A172 (cell line): ENCODE results near the gene CRYBG2. TPM values are rescaled to one million over a fixed set of nuclear protein-coding genes. Genes with fewer than 3 reads are reported as not detected.
"Not testable (repeated sequence)": the region's sequence is repeated elsewhere in the genome, so short reads cannot be mapped to it uniquely, and the experiment has no call there.

ENCODE experiments used
- DNase-seq: peaks from one replicate; pipeline ENCODE4 v3.0.0-alpha.2; 2015; ENCODE audit warnings: low spot score
- total RNA-seq: library from RNA; depleted of rRNA; stranded (reverse); fragments of >200 nt; shearing (Covaris generic); gene quantifications from 2 replicates; pipeline ENCODE4 v1.2.3, GENCODE V29; 2014; rRNA removed

Gene CRYBG2, protein sequence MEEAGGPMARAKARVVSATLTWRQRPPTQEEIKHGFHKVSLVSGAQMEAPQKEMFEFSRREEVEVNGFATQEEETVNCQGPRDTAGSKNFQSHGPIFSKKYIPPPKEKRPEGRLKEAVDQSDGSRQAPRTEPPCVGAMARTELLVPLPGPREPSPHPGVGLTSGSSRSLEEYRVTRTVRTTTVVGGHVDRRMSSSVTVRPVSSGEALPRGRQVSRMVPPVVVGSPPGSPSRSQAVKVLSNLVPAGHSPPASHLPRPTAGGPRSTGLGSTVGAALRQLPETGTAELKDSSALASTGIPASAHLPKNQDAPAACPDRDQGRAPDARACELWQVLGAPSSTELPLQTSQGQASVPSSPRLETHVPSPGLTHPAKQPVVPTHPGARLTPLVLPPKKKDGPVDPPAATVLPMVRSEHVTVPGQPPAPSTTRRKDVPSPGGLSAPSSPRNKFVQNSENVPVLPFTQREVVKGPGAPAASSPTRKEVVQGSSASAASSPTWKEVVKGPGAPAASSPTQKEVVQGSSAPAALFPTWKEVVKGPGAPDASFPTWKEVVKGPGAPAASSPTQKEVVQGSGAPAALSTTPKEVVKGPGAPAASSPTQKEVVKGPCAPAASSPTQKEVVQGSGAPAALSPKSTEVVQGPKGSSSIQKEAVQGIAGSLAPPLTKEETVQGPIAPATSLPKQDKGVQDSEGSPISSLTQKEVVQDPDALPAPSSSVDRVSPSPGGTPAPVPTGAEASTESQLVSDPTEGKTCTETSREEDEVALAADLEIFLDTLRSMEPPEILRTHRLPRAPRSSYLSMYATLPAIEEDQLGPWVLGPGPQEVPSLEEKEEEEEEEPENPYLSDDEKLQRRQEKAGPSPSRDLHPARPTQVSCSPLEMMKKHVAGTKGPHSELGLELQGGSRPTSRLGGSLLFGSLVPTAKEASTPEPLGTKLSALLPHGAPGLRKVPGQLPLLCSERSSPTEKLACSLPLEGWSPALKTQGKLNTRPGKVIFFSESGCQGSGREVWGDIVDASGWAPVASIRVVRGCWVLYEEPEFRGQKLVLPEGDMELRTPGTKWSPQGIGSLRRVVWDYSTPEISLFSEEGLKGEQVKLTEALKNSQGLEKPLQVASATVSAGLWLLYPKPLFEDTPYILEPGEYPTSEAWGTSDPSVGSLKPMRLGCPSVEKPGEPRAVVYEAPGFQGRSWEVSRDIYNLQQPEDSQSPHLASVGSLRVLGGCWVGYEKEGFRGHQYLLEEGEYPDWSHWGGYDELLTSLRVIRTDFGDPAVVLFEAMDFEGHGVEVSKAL (N-terminal part only)
- 0.02 and 0.17 TPM in 2 replicates for total RNA-seq

DNA sequence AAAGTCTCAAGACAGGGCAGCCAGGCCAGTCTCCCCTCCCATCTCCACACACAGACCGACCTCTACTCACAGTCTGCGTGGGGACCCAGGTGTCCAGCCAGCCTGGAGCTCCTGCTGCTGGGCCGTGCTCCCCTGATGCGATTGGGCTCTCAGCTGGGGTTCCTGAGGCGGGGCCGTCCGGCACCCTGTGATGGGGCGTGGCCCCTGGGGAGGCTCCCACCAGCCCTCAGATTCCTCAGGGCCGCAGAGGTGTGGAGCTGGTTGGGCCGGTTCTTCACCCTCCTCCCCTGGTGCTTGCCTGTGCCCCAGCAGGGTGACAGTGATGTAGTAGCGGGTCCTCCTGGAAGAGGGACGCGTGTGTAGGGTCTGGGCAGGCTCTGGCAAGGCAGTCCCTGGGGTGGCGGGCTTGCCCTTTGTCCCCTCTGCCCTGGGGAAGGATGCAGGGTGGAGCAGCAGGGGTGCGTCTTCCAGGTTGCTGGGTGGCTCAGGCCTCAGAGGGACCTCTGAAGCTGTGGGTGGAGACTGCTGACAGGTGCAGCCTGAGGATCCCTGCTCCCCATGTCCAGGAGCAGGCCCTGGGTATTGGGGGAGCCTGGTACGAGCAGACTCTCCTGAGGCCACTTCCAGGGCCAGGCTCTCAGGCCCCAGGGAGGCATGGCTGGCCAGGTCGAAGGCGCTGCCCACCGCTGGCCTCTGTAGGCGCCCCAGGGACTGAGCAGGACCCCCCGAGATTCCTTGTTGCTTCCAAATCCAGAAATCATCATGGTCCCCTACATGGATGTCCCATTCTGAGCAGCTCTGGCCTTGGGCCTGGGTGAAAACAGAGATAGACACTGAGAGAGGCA lies at the start of gene CRYBG2:
TSS of gene CRYBG2 (minus strand) at position 155 of the 845 bp plus-strand sequence. CDS start 7,473 bp downstream, outside the sequence.
- DNase-seq, result no peak

DNA sequence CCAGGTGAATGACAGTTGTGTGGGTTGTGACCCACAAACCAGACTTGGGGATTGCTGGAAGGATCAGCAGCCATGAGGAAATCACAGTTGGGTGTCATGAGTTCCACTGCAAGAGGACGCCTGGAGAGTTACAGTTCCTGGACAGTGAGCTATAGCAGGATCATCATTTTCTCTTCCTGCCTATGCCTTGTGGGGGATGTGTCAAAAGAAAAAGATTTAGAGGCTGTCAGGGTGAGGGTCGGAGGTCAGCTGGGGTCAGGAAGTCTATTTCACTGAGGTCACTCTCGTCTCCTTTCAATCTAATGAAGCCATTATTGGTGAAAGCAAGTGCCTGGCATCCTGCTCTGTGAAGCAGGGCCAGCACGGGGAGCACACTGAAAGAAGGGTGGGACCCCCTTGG lies 49.7 kb upstream of the CRYBG2 start:
- DNase-seq, result no peak

DNA sequence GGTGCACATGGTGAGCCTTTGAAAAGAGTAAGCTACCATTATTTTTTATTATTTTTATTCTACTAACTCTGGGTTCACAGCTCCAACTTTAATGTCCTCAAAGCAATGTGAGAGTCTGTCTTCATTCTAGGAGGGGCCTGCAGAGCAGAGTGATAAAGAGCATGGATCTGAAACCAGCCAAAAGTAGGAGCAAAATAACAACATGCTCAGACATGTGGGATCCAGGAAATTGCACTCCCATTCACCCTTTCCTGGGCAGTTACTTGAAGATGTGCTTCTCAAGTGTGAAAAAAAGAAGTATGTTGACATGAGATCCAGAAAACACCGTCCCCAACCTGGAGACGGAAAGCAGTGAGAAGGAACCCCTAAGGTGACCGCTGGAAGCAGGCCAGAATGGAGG lies 48.0 kb upstream of the CRYBG2 start:
- no peak for DNase-seq

DNA sequence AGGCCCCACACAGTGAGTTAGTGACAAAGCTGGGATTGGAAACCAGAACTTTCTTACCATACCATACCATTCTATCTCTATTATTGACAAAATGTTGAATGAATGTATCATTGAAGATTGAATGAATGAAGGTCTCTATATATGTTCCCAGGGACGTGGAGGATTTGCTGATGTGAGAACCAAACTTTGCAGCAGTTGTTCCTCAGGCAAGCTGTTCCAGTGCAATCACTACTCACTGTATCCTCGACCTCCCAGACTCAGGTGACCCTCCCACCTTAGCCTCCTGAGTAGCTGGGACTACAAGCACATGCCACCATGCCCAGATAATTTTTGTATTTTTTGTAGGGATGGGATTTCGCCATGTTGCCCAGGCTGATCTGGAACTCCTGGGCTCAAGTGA lies 45.1 kb upstream of the CRYBG2 start:
- DNase-seq, result no peak

DNA sequence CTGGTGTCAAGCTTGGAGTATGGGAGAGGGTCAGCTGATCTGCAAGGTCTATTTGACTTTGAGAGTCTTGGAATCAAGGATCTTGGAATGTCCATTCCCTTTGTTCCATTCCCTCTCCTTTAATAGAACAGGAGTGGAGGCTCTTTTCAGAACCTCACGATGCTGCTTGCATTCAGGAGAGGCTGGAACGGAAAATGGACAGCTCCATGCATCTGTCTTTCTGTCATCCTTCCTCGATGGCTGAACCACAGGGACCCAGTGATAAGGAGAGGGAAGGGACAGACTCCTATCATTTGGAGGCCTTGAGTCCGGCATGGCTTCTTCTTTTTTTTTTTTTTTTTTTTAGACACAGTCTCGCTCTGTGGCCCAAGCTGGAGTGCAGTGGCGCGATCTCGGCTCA lies 41.8 kb upstream of the CRYBG2 start:
- DNase-seq, result no peak

DNA sequence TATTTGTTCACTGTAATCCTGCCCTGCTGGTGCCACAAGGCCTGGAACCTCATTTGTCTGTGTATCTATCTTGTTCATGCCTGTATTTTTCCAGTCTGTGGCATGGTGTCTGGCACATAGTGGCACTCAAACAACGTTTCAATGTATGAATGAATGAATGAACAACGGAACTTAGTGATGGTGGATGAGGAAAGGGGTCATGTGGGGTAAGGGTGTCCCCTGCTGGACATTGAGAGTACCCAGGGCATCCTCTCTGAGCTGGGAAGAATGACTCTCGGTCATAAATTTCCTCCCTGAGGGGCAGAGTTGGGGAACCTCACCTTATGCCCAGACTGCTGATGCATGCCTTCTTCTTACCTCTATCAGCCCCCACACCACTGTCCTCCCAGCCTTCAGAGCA lies 37.5 kb upstream of the CRYBG2 start:
- DNase-seq, result peak; percentile 44

DNA sequence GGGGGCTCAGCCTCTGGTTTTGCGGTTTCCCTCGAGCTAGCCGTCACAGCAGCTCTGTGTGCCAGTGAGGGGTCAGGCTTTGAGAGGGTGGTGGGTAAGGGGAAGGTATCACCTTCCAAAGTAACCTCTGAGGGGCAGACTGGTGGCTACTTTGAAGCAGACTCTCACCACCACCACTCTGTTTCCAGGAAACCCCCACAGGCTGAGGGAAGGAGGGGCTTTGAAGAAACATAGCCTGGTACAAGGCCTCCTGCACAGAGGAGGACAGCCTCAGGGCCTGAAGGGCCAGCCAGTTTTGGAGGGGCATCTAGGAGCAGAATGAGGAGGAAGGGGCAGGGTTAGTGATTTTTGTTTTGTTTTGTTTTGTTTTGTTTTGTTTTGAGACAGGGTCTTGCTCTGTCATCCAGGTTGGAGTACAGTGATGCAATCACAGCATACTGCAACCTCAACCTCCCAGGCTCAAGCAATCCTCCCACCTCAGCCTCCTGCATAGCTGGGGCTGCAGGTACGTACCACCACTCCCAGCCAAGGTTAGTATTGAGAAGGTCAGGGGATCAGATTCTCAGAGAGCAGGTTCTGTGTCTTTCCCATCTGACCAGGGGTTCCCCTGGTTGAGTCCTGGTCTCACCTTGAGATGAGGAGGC lies 35.8 kb upstream of the CRYBG2 start:
- no peak for DNase-seq

DNA sequence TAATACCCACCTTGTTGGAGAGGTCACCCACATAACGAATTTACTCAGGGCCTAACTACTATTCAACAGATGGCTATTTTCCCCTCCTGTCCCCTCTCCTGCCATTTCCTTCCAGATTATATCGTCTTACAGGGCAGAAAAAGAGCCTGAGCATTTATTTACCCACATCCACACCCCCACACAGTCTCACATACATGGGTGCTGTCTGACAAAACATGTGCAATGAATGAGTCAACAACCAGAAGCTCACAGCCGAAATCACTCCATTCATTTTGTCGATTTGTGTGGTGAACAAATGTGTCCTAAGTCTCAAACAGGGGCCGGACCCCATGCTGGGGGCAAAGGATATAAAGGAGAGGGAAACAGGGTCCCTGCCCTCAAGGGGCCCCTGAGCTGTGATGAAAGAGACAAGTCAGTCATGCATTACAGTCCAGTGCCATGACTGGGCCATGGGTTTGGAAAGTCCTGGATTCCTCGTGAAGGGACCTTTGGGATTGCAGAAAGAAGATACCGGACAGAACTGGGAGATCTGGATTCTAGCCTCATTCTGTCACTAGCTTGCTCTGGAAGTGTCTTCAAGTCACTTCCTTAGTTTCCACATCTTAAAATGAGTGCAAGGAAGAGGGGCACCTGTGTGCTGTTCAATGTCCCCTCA lies 35.0 kb upstream of the CRYBG2 start:
- DNase-seq, result no peak

DNA sequence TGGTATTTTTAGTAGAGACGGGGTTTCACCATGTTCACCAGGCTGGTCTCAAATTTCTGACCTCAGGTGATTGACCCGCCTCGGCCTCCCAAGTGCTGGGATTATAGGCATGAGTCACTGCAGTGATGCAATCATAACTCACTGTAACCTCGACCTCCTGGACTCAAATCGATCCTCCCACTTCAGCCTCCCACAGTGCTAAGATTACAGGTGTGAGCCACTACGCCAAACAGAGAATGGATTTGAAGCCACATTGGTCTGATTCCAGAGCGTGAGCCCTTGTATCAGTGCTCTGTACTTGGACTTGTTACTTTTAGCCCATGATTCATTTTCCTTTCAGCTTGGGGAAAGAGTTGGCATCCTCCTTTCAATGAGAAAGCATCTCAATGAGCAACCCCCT lies 33.5 kb upstream of the CRYBG2 start:
- DNase-seq, result peak; percentile 78

DNA sequence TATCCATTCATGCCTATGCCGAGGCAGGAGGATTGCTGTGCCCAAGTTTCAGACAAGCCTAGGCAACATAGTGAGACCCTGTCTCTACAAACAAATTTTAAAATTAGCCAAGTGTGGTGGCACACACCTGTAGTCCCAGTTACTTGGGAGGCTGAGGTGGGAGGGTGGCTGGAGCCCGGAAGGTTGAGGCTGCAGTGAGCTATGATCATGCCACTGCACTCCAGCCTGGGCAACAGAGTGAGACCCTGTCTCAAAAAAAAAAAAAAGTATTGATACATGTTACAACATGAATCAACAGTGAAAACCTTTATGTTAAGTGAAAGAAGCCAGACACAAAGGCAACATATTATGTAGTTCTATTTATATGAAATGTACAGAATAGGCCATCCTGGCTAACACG lies 31.1 kb upstream of the CRYBG2 start:
- not testable (repeated sequence) for DNase-seq

DNA sequence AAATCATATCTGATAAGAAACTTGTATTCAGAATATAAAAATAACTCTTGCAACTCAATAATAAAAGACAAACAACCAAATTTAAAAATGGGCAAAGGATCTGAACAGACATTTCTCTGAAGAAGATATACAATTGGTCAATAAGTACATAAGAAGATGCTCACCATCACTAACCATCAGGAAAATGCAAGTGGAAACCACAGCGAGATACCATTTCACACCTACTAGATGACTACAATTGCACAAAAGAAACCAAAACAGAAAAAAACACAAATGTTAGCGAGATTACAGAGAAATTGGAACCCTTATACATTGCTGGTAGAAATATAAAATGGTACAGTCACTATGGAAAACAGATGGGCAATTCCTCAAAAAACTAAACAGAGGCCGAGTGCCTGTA lies 30.1 kb upstream of the CRYBG2 start:
- DNase-seq, result no peak

DNA sequence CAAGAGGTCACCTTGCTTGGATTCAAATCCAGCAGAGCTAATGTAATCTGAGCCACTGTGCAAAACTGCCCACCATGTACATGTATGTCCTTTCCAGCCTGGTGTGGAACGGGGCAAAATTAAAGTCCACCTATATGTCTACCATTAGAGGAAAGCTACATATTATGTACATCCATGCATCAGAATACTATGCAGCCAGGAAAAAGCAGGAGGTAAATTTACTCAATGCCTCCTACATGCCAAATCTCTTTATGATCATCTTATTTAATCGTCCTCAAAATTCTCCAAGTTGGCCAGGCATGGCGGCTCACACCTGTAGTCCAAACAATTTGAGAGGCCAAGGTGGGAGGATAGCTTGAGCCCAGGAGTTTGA lies 24.9 kb upstream of the CRYBG2 start:
- no peak for DNase-seq

DNA sequence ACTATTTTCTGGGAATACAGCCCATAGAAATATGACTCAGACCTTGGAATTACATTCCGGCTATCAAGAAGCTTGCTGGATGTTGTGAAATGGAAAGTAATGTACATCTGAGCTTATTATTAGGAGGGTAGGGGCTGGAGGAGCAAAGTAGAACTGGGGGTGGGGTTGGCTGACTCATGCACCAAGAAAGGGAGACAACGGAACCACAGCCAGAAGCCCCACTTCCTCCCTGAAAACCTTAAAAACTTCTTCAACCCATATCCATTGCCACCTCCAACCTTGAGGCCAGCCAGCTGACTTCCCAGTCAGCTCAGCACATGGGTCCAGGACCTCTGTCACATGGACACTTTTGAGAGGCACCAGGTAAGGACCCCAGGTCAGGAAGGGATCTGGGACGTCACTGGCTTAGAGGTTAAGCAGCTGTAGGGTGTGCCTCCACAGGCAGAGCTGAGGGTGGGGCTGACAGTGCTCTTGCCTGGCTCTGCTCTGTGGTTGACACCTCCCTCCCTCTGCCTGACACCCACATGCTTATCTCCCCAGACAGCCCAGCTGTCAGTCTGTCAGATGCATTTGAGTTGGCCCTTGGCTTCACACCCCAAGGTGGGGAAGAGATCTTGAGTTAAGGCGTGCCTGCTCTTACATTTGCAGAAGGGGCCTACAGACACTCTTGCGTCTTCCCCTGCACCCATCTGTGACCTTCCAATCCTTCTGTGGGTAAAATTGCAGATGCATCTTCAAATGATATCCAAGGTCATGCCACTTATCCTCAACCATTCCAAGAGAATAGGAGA lies 24.4 kb upstream of the CRYBG2 start:
- peak; percentile 96 for DNase-seq

DNA sequence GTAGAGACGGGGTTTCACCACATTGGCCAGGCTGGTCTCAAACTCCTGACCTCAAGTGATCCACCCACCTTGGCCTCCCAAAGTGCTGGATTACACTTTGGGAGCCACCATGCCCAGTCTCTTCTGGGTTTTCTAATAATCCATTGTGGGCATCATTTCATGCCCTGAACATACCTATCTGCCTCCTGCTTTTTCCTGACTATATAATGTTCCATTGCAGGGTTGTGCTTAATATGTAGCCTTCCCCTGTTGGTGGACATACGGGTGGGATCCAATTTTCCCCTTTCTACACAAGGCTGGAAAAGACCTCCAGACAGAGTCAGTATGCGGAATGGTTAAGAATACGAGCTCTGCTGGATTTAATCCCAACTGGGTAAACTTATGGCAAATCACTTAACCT lies 22.1 kb upstream of the CRYBG2 start:
- DNase-seq, result no peak

DNA sequence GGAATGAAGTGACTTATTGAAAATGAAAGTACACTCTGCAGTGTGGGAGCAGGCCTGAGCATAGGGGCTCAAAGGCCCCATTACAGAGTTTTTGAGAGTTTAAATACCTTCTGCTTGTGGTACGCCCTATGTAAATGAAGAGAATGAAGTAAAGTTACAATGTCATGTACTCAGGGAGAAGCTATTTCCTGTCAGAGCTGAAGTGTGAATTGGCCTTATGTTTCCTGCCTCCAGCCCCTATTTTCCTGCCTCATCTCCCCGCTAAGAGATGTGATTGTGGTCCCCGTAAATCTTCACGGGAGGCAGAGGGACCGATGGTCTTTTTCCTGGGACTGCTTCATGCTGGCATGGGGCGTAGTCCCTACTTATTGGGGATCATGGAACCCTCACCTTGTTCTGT lies 21.2 kb upstream of the CRYBG2 start:
- no peak for DNase-seq

DNA sequence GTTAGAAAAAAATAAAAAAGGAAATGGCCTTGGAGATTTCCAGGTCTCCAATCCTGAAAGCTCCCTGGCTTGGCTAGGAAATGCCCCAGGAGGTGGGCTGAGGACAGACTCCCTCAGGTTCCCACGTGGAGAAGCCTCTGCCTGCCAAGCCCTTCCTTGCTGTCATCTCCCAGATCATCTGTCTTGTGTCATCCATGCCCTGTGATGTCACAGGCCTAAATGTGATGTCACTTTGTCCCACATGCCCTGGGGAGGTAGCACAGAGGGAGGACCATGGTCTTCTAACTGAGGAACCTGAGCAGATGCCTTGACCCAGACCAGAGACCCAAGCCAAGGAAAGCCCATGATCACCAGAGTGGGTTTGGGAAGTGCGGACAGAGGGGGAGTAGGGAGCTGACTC lies 20.4 kb upstream of the CRYBG2 start:
- DNase-seq, result not testable (repeated sequence)

DNA sequence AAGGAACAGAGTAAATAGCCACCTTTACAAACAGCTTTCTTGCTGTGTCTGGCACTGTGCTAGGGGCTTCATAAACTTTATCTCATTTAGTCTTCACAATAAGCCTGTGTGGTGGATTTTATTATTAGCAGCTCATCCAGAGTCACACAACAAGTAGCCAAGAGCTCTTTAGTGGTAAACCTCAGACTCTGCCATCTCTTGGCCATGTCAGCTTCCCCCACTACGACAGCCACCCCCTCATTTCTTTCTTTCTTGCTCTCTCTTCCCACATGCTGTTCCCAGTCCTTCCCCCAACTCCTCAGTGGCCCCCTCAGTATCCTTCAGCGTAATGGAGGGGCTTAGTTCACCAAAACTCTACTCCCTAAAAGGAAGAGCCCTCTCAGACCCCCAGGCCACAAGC lies 19.9 kb upstream of the CRYBG2 start:
- no peak for DNase-seq

DNA sequence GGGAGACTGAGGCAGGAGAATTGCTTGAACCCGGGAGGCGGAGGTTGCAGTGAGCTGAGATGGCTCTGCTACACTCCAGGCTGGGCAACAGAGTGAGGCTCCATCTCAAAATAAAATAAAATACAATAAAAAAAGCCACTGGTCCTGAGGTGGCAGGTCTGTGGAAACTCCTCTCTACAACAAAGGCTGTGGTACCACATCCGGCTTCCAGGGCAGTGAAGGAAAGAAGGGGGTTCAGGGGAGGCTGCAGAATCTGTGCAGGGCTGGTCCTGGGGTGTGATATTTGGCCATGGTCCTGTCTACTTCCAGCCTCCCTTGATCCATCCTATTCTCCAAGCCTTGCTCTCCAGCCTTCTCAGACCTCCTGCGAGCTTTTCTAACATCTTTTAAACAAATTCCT lies 19.4 kb upstream of the CRYBG2 start:
- DNase-seq, result no peak

DNA sequence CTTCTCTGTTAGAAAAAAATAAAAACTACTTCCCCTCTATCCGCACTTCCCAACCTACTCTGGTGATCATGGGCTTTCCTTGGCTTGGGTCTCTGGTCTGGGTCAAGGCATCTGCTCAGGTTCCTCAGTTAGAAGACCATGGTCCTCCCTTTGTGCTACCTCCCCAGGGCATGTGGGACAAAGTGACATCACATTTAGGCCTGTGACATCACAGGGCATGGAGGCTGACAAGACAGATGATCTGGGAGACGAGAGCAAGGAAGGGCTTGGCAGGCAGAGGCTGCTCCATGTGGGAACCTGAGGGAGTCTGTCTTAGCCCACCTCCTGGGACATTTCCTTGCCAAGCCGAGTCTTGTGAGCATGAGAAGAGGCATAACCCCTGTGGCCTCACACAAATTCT lies 18.7 kb upstream of the CRYBG2 start, which contains the start of gene ZNF683:
TSS of gene ZNF683 (minus strand) at position 140 of the 400 bp plus-strand sequence. CDS start 4,179 bp downstream, outside the sequence.
- not testable (repeated sequence) for DNase-seq
